Activated CD4-positive, alpha-beta T cell treated with anti-CD3 and anti-CD28 coated beads, Interleukin-2, Interleukin-6, amounts not matched to agents 100 ng/mL and 50 ng/mL, durations not matched to agents 16 hours and 8 hours (primary cell): ENCODE measurements around the gene WDR88.
"Not testable (repeated sequence)": the region's sequence is repeated elsewhere in the genome, so short reads cannot be mapped to it uniquely, and the experiment has no call there.

Source experiments
- DNase-seq: peaks from one replicate; pipeline ENCODE4 v3.0.0-alpha.2; 2020

WDR88 gene

GRCh38 chr19:33199441-33200265 is 67.7 kb downstream of the WDR88 start:
- no peak for DNase-seq

GRCh38 chr19:33201473-33201872 is 69.6 kb downstream of the WDR88 start:
- DNase-seq = no peak

DNA sequence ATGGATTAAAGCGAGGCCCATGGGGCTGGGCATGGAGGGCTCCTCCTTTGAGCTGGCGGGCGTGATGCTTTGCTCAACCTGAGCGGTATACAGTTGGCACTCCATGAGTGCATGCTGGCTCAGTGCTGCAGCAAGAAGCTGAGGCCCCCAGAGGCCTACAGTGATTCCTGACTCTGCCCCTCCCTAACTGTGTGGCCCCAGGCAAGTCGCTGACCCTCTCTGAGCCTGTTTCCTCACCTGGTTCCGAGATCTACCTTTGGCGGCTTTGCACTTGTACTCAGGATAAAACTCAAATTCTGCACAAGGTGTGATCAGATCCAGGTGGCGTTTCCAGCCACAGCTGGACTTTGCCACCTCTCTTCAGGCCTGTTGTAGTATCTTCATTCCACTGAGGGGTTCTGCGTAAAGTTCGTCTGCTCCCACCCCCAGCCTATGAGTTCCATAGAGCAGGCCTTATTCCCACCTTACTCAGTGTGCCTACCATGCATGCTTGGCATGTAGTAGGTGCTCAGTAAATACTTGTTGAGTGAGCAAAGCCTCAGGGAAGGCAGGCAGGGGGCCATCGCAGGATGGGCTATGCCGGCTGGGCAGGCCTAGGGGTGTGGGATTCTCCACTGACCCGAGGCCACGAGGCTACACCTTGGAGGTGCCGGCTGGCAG is 70.1 kb downstream of the WDR88 start:
- DNase-seq = no peak

DNA sequence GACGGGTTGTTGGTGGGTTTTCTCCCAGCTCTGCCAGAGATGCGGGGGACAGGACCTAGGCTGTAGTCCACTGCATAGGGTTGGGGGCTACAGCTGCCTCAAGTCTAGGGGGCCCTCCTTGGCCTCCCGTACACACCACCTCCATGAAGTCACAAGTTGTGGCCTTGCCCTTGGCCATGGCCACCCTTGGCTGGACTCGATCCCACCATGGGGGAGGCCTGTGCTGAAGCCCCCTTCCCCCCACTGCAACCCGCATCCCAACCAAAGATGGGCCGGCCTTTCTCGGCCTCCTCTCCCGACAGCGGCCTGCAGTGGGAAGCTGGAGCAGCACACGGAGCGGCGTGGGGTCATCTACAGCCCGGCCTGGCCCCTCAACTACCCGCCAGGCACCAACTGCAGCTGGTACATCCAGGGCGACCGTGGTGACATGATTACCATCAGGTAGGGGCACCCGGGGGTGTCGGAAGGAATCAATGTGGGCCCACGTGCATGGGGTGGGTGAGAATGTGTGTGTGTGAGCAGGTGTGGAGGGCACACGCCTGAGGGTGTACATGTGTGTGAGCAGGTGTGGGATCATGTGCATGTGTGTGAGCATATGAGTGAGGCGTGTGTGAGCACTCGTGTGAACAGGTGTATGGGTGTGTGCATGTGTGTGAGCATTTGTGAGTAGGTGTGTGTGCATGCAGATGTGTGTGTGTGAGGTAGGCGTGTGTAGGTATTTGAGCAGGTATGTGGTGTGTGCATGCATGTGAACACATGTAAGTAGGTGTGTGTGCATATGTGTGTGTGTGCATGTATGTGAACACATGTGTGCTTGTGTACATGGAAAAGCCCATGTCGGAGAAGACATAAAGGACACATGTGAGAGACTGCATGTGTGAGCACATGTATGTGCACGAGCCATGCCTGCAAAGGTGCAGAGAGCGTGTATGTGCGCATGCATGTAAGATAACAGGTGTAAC is 70.9 kb downstream of the WDR88 start:
- no peak for DNase-seq

DNA sequence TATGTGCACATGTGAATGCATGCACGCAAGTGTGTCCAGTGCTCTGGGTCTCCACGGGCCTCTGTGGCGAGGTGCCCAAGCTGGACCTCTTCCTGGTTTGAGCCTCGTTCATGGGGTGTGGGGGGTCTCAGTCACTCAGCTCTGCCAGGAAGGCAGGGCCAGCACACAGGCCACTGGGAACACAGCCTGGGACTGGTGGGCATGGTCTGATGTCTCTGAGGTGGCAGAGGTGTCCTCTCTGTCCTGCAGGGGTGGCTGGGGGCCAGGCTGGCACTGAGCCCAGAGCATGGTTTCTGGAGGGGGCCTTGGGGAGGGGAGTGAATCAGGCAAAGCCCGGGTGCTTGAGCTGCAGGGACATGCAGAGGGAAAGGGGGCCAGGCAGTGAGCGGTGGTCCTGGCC is 71.6 kb downstream of the WDR88 start:
- DNase-seq = no peak

- DNase-seq = no peak
These were observed 72.4 kb downstream of the WDR88 start for GRCh38 chr19:33204136-33204973.

GRCh38 chr19:33205110-33205509 is 73.2 kb downstream of the WDR88 start:
- DNase-seq = no peak

DNA sequence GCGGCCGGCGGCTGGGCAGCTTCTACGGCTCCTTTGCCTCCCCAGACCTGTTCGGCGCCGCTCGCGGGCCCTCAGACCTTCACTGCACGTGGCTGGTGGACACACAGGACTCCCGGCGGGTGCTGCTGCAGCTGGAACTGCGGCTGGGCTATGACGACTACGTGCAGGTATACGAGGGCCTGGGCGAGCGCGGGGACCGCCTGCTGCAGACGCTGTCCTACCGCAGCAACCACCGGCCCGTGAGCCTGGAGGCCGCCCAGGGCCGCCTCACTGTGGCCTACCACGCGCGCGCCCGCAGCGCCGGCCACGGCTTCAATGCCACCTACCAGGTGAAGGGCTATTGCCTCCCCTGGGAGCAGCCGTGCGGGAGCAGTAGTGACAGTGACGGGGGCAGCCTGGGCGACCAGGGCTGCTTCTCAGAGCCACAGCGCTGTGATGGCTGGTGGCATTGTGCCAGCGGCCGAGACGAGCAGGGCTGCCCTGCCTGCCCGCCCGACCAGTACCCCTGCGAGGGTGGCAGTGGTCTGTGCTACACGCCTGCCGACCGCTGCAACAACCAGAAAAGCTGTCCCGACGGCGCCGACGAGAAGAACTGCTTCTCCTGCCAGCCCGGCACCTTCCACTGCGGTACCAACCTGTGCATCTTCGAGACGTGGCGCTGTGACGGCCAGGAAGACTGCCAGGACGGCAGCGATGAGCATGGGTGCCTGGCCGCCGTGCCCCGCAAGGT is 73.8 kb downstream of the WDR88 start:
- no peak for DNase-seq

DNA sequence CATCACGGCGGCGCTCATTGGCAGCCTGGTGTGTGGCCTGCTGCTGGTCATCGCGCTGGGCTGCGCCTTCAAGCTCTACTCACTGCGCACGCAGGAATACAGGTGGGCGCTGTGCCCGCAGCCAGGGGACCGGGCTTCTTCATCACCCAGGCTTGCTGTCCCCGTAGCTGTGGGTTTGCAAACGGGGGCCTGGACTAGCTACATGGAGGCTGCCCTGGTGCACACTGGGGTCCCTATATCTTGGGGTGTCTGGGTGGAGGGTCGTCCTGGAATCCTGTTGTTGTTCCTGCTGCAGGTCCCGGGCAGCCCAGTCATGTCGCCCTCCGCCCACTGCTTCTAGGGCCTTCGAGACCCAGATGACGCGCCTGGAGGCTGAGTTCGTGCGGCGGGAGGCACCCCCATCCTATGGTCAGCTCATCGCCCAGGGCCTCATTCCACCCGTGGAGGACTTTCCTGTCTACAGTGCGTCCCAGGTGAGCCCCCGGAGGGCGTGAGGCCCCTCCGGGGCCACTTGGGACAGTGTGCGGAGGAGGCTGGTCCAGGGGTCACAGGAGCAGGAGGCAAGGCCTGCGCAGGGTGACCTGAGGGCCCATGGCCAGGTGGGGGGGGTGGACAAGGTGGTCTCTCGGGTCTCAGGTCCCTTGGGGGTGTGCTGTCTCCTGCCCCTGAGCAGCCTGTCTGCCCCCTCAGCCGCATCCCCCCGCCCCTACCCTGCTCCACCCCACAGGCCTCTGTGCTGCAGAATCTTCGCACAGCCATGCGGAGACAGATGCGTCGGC is 74.5 kb downstream of the WDR88 start:
- DNase-seq = no peak

GRCh38 chr19:33207040-33207620 is 75.2 kb downstream of the WDR88 start:
- DNase-seq = no peak

- no peak for DNase-seq
These were observed 76.0 kb downstream of the WDR88 start for GRCh38 chr19:33207903-33208302.

DNA sequence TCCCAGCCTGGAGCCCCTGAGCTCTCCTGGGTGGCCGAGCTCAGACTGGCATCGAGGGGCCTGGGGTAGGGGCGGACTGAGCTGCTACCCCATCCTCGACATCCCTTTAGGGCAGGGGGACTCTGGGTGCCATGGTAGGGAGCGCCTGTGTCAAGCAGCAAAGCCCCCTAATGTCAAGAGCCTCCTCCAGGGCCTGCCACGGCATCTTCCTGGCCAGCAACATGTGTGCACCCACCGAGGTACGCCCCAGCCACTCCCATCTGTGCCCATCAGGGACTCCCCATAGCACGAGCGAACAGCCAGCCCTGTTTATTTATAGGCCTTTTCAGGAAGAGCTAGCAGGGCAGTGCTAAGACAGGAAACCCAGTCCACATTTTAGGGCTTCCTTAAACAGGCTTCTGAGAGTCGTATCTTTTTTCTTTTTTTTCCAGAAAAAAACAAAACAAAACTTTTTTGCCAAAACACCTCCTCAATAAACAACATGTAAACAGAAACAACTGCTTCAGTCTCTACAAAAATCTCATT is 76.5 kb downstream of the WDR88 start:
- no peak for DNase-seq

- no peak for DNase-seq
These were observed 77.3 kb downstream of the WDR88 start for GRCh38 chr19:33208904-33209849.

DNA sequence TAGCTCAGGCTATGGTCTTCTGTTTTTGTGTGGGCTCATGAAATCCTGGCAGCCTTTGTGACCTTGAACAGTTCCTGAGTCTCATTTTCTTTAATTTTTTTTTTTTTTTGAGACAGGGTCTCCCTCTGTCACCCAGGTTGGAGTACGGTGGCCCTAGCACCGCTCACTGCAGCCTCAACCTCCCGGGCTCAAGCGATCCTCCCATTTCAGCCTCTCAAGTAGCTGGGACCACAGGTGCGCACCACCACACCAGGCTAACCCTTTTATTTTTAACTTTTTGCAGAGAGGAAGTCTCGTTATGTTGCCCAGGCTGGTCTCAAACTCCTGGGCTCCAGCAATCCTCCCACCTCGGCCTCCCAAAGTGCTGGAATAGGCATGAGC is 77.9 kb downstream of the WDR88 start:
- not testable (repeated sequence) for DNase-seq

DNA sequence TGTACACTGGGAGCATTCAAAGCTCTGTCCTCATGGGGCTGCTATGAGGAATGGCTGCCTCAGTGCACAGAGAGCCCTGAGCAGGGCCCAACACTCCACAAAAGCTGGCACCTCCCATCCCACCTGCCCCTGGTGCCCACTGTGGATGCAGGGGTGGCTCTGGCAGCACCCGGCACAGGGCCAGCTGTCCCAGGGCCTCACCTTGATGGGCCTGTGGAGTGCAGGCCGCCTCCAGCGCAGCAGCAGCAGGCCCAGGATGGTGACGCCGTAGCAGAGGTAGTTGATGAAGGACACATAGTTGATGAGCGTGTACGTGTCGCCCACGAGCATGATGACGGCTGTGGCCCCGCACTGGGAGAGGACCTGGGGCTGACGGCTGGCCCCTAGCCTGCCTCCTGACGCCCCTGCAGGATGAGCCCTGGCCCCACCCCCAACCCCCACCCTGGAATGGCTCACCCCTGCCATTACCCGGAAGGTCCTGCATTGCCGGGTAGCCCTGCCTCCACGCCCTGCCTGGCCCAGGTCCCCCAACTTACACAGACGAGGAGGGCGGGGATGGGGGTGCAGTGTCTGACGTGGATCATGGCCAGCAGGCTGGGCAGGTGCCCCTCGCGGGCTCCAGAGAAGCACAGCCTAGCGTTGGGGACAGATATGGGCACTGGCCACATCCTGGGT is 78.5 kb downstream of the WDR88 start:
- no peak for DNase-seq

GRCh38 chr19:33211794-33212435 is 80.0 kb downstream of the WDR88 start:
- no peak for DNase-seq

DNA sequence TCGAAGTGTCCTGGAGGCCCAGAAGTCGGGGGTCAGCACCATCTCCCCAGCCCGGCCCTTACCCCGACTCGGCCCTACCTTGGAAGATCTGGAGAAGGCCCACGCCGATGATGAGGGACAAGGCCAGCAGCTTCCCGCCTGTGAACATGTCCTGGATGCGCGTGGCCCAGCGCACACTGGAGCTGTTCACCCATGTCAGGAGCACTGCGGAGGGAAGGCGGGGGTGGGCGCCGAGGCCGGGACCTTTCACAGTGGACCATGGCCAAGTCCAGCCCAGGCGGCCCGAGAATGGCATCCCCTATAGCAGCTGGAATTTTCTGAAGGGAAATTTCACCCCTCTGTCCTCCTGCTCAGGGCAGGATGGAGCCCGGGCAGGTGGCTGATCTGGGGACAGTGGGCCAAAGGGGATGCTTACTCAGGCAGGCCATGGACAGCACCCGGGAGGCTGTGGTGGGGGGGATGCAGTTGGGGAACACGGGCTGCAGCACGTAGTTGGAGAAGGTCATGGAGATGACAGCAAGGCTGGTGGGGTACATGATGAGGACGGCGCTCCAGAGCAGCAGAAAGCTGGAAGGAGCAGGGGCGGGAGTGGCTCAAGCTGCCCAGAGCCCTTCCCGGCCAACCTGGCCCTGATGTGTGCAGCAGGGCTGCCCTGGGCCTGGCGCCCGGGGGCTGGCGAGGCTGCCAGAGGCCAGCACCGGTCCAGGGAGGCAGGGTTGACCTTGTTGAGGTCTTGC is 80.7 kb downstream of the WDR88 start:
- no peak for DNase-seq
